ENCODE measurements around the gene ATP6V1D.
"Not testable (repeated sequence)": the region's sequence is repeated elsewhere in the genome, so short reads cannot be mapped to it uniquely, and the experiment has no call there.

Gene ATP6V1D

DNA sequence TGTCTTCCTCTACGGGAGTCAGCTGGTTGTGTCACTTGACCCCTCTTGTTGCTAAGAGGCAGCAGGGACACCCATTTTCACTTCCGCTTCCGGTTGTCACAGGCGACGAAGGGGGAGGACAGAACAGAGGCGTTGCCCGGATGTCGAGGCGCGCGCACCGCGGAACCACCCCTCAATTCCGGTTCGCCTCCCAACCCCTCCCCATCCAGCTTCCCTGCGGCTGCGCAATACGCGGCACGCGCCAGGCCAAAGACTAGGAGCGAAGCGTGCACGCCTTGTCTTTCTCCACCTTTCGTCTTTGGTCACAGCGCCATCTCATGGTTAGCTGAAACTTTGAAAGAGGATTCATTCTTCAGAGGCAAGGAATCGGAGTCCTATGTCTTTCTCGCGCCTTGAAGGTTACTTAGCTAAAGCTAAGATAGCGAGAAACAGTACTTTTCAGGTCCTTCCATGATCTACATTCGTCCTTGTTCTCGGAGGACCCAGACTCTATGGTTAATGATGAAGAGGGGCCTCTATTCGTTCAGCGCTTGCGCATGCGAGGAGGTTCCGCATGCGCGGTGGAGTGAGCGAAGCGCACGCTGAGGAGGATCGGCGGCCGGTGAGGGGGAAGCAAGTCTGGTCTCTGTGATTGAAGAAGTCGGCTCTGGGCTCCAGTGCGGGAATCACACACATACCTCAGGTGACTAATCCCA lies at the start of gene ATP6V1D, which contains the start of gene EIF2S1:
TSS of gene ATP6V1D (minus strand) at position 30 of the 695 bp plus-strand sequence. CDS start 106 bp downstream, outside the sequence.
TSS of gene EIF2S1 (plus strand) at position 554 of the 695 bp plus-strand sequence. CDS start 4,440 bp downstream, outside the sequence.
- peak; percentile 99 for DNase-seq (ENCODE audit: low read depth)

DNA sequence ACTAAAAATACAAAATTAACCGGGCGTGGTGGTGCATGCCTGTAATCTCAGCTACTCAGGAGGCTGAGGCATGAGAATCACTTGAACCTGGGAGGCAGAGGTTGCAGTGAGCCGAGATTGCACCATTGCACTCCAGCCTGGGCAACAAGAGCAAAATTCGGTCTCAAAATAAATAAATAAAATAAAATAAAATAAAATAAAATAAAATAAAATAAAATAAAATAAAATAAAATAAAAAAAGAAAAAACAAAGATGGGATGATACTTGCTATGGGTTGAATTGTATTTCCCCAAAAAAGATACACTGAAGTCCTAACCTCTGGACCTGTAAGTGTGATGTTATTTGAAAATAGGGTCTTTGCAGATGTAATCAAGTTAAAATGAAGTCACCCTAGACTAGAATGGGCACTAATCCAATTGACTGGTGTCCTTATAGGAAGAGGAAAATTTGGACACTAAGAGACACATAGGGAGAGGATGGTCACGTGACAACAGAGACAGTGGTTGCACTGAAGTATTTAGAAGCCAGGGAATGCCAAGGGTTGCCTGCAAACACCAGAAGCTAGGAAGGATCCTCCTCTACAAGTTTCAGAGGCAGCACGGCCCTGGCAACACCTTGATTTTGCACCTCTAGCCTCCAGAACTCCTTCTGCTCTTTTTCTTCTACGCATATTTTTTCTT lies 48.7 kb upstream of the ATP6V1D start:
- not testable (repeated sequence) for DNase-seq (ENCODE audit: low read depth)

DNA sequence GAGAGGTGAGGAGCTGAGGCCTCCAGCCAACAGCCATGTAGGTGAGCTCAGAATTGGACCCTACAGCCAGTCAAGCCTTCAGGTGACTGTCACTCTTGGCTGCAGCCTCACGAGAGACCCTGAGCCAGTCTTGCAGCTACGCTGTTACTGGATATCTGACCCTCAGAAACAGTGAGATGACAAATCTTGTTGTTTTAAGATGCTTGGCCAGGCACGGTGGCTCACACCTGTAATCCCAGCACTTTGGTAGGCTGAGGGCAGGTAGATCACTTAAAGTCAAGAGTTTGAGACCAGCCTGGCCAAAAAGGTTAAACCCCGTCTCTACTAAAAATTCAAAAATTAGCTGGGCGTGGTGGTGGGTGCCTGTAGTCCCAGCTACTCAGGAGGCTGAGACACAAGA lies 46.2 kb upstream of the ATP6V1D start:
- no peak for DNase-seq (ENCODE audit: low read depth)

DNA sequence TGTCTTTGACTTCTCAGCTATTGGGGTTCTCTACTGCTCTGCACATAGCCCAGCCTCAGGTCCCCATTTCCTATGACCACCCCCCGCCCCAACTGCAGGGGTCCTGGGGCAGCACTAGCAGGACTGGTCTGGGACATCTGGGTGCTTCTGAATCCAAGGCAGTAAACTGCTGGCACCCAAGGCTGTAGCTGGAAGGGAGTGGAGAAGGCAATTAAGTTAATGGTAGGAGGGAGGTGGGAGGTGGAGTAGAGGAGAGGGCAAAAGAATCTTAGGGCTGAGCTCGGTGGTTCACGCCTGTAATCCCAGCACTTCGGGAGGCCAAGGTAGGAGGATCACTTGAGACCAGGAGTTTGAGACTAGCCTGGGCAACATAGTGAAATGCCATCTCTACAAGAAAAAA lies 40.8 kb upstream of the ATP6V1D start:
- no peak for DNase-seq (ENCODE audit: low read depth)

DNA sequence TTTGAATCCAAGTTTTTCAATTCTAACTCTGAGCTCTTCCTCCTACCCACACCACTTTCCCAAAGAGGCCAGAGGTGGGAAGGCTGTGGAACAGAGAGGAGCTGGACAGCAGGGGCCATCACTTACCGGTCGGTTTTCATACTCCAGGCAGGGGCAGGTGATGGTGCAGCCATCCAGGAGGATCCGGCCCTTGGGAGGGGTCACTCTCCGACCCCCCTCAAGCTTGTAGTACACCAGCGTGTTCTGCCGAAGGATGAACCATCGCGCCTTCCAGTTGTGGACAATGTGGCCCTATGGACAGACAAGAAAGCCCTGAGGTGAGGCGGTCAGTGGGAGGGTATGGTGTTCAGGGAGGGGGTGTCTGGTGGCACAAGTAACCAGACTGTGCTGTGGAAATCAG lies 37.9 kb upstream of the ATP6V1D start:
- DNase-seq (ENCODE audit: low read depth) = no peak

DNA sequence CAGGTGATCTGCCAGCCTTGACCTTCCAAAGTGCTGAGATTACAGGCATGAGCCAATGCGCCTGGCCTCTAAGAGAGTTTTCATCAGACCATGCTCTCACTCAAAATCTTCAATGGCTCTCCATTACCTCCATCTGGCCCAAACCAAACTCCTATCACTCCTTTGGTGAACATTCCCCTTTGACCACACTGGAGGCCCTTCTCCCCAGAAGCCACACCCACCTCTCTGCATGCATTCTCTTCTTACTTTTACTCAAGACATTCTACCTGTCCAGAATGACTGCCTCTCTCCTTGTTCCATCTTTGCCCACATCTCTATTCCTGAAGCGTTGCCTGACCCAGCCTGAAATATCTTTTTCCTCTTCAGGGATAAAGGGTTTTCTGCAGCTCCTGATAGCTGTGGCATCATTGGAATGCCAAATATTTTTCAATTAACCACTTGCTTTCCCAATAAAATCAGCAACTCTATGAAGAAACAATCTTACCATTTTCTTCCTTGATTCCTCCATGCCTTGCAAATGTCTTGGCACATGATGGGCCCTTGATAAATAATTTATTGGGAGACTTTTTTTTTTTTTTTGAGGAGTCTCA lies 36.9 kb upstream of the ATP6V1D start:
- DNase-seq (ENCODE audit: low read depth) = no peak

DNA sequence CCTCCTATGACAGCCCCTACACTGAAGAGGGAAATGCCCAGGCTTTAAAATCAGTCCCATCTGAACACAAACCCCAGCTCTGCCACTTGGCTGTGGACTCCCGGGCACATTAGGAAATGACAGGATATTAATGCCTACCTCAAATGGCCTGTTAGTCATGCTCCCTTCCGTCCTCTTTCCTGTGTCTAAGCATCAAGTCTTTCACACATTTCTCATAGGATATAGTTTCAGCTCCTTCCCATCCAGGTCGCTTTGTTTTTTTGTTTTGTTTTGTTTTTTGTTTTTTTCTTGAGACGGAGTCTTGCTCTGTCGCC lies 36.2 kb upstream of the ATP6V1D start:
- no peak for DNase-seq (ENCODE audit: low read depth)

DNA sequence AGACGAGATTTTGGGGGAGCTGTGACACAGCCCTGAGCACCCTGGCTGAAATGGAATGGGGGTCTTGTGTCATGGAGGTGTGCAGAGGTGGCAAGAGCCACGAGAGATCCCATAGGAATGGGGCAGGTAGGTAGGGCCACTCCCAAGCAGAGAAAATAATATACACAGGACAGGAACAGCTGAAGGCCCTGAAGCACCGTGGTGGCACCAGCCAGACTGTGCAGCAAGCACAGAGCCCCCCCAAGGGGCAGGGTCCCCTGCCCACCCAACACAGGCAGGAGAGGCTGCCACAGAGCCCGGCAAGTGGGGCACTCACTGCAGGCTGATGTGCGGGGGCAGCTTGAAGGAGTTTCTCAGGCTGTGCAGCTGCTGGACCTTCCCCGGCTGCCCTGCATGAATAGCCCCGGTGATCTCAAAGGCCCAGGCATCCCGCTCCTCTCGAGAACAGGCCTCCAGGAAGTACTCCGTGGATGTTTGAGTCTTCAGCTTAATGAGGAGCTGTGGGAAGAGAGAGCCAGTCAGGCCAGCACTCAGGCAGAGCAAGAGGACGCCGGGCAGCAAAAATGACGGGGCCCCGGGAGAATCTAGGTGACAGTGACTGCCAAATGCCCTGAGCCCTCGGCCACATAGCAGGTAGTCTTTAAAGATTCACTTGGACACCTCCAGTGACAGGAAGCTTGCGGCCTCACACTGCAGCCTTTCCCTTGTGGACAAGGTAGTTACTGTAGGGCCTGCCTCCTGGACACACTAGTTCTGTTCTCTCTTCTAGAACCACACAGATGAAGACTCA lies 35.7 kb upstream of the ATP6V1D start:
- no peak for DNase-seq (ENCODE audit: low read depth)

DNA sequence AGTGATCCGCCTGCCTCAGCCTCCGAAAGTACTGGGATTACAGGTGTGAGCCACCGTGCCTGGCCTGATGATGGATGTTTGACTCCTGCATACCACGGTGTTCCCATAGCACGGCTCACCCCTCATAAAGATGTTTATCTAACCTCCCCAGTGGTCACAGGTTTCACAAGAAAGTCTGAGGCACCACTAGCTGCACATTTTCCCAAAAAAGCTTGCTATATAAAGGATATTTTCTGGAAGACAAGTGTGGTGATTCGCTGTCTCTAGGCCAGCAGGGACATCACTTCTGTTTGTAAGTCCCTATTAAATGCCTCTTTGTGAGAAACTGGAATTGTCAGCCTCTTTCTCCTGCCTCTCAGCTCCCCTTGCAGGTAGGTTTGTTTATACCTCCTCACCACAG lies 34.1 kb upstream of the ATP6V1D start:
- no peak for DNase-seq (ENCODE audit: low read depth)

DNA sequence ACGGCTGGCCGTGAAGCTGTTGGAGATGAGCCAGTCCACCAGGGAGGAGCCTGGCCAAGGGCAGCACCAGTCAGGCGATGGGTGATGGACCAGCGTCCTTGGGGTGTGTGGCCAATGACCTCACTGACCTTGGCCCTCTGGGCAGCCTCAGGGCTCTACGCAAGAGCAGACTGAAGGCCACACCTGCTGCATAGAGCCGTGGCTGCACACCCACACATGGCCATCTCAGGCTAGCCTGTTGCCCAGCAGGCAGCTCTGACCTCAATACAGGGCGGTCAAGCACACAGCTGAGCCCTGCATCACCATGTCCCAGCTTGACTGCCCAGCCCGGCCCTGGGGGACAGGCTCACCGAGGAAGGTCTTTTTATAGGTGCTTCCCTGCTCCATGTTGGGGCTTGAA lies 33.2 kb upstream of the ATP6V1D start:
- no peak for DNase-seq (ENCODE audit: low read depth)

DNA sequence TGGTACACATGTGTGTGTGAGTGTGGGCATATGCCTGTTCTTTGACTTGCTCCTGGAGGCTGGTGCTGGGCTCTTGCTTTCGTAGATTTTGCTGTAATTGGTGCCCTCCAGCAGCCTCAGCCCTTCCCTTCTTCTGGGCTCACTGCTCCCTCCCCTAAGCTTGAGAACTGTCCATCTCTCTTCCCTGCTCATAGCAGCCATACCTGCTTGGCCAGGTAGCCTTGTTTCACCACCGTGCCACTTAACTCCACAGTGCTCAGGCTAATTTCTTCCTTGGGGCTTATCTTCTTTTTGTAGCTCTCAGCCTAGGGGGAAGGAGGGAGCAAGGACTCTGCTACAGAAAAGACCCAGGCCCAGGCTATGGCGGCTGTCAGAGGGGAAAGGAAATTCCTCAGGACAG lies 32.5 kb upstream of the ATP6V1D start:
- no peak for DNase-seq (ENCODE audit: low read depth)

DNA sequence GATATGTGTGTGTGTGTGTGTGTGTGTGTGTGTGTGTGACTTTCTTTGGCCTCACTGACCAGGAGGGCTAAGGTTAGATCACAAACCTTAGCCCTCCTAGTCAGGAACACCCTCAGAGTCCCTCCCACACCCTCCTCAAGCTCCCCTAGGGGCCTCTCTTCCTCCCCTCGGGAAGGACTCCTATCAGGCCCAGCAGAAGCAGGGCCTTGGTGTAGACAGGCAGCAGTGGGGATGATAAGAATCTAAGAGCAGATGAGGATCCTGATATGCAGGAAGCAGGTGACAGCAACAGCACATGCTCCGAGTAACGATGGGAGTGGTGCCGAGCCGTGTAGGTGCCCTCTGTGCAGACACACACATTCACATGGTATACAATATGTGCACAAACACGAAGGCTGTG lies 31.7 kb upstream of the ATP6V1D start:
- no peak for DNase-seq (ENCODE audit: low read depth)

DNA sequence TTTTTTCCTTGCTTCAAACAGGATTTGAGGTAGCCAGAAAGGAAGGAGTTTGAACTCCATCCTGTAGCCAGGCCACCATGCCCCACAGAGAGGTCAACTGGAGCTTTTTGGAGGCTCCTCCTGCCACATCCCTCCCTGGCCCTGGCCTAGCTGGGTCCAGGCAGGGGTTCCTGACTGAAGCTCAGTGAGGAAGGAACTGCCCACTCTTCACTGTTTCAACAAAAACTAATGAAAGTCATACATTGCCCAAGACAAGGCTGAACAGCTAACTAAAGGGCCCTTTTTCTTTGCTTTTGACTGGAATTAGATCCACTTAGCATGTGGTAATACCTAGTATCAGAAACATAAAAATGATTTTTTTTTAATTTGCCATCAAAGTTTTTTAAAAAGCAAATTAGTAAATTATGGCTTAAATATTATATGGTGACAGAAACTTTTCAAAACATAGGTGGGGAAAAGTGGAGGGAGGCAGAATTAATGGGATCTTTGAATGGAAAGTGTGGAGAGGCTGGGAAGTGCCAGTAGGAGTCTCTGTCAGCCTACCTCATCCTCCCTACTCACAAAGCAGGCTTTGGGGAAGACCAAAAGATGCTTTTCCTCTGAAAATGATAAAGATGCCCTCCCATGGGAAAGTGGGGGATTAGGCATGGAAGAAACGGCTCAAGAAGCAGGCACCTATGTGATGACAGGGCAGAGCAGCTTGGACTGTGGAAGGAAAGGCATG lies 30.4 kb upstream of the ATP6V1D start:
- no peak for DNase-seq (ENCODE audit: low read depth)

DNA sequence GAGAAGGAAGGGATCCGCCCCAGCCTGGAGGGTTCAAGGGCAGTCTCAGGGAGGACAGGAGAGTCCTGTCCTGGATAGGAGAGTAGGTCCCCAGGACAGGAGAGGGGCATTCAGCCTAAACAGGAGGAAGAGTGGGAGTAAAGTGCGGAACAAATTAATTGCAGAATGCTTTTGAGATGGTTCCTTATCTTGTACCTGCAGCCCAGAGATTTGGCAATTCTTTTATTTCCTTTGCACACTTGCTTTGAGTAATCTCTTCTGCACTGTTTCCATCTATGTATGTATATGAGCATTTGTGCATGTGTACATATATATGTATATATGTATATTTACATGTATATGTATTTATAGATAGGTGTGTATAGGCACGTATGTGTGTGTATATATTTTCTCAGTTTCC lies 29.7 kb upstream of the ATP6V1D start:
- DNase-seq (ENCODE audit: low read depth) = no peak

DNA sequence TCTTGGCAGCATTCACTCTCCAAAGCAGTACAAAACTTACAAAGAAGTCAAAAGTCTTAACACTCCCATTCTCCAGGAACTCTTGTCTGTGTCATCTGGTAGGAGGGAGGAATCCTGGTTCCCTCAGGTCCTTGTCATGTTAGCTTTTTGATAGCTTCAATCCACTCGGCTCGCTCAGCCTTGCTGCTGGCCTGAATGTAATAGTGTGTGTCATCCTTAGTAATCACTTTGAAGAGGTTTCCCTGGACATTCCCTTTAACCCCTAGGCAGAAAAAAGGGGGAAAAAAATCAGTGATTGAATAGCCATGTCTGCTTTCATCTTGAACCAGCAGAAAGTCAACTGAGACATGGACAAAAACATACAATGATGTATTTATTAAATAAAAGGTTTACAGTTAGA lies 27.6 kb upstream of the ATP6V1D start:
- no peak for DNase-seq (ENCODE audit: low read depth)

DNA sequence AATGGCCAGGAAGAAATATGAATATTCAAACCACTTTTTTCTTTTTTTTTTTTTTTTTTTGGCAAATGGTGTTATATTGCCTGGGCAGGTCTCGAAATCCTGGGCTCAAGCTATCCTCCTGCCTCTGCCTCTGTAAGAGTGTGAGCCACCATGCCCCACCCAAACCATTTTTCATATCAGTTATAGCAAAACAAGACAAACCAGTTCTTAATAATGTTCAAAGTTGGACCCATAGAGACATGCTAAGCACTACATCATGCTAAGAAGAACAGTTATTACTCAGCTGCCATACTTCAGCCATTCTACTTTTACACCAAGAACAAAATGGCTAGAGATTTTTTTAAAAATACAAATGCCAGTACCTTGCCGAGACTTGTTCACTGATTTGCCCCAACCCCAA lies 26.0 kb upstream of the ATP6V1D start:
- DNase-seq (ENCODE audit: low read depth) = no peak

DNA sequence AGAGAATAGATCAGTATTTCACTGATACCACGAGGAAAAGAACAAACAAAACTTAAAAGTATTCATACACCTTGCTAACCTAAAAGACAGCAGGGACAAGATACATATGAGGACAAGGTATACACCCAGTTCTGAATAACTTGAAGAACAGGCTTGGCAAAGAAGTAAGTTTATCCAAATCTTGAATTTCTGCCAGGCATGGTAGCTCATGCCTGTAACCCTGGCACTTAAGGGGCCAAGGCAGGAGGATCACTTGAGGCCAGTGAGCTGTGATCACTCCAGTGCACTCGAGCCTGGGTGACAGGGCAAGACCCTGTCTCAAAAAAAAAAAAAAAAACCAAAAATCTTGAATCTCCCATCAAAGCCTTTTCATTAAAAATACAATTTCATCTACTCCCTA lies 25.5 kb upstream of the ATP6V1D start:
- no peak for DNase-seq (ENCODE audit: low read depth)

DNA sequence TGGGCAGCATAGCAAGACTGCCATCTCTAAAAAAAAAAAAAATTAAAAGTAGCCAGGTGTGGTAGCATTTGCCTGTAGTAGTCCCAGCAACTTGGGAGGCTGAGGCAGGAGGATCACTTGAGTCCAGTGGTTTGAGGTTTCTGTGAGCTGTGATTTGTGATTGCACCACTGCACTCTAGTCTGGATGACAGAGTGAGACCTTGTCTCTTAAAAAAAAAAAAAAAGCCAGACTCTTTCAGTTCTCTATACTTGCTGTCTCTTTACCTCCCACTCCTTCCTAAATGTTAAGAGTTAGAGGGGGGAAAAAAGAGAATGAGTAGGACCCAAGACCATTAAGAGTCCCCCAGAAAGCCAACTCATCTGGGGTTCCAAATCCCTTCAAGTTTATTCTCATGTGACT lies 18.3 kb upstream of the ATP6V1D start:
- no peak for DNase-seq (ENCODE audit: low read depth)

DNA sequence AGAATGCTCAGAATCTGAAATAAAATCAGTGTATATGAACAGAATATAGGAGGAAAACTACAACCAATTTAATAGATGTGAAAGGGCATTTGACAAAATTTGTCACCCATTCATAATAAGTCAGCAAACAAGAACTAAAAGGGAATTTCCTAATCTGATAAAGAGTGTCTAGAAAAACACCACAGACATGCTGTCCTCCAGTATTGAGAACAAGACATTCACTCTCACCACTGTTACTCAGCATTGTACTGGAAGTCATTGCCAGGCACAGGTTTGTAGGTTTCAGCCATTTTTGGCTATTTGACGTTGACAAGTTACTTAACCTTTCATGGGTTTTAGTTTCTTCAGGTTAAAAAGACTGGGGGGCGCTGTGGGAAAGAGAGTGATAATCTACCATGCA lies 13.7 kb upstream of the ATP6V1D start:
- no peak for DNase-seq (ENCODE audit: low read depth)

DNA sequence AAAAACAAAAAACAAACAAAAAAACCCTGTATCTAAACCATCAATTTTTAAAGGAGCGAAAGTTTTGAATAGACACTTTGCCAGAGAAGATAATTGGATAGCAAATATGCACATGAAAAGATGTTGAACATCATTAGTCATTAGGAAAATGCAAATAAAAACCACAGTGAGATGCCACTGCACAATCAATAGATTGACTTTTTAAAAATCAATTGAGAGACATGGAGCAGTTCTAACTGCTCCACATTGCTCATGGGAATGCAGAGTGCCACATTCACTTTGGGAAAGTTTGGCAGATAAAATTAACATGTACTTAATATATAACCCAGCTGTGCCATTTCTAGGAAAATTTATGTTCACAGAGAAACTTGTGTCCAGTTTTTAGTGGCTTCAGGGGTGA lies 13.2 kb upstream of the ATP6V1D start:
- DNase-seq (ENCODE audit: low read depth) = no peak

DNA sequence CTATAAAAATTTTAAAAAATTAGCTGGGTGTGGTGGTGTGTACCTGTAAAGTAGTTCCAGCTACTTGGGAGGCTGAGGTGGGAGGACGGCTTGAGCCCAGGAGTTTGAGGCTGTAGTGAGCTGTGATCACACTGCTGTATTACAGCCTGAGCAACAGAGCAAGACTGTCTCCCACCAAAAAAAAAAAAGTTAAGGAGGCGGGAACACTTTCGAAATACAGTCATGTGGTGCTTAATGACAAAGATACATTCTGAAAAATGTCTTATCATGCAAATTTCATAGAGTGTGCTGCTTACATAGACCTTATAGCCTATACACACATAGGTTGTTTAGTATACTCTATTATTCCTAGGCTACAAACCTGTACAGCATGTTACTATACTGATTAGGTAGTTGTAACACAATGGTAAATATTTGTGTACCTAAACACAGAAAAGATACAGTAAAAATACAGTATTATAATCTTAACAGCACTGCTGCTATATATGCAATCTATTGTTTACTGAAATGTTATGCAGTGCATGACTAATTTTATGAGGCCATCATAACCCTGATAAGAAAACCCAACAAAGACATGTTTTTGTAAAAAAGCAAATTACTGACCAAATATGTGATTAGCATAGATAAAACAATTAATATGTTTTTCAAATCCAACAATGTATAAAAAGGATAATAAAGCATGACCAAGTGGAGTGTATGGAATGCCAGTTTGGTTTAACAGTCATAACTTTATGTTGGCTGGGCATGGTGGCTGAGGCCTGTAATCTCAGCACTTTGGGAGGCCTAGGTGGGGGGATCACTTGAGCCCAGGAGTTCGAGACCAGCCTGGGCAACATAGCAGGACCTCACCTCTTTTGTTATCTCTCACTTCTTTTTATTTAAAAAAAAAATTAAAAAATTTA lies 11.9 kb upstream of the ATP6V1D start:
- DNase-seq (ENCODE audit: low read depth) = no peak

All from stimulated activated CD8-positive, alpha-beta memory T cell treated with anti-CD3 and anti-CD28 coated beads, Interleukin-15, amount 100 ng/mL, for 1 hour (primary cell).